ENCODE results near the gene HDAC11. TPM values are rescaled to one million over a fixed set of nuclear protein-coding genes. Genes with fewer than 3 reads are reported as not detected.

Gene HDAC11
- total and polyA plus RNA-seq, 10 of the 15 experiments (the other 5 are each of a cell fraction or from before 2014, with no cell fraction given) = 0.04 to 0.76 (median 0.22) TPM; not detected in 1

GRCh38 chr3:13495921-13496723, 16.0 kb downstream of the HDAC11 start:
- Histone ChIP-seq H3K27ac (ENCODE audit: control insufficient read depth, insufficient read depth) (no peak overlapping the region), H3K27me3 (replicated peaks in 1 of 2; ENCODE audit: control insufficient read depth in 2 of 2, insufficient read depth in 2 of 2, low read length in 1 of 2) (no peaks in the 10 kb centered on the region; a peak in 1 of 4 replicates), H4K20me1 (ENCODE audit: control insufficient read depth, insufficient read depth) (no peaks in the 10 kb centered on the region), H3K4me1 (ENCODE audit: control insufficient read depth, insufficient read depth, low read length) (peaks cover 11% of the 10 kb centered on the region), H3K4me2 (ENCODE audit: control insufficient read depth, insufficient read depth) (no peak overlapping the region), H3K9ac (ENCODE audit: control insufficient read depth, insufficient read depth, low read length) (no peak overlapping the region), H3K4me3 (no peak overlapping the region), H3K36me3 (ENCODE audit: control insufficient read depth in 2 of 2, insufficient read depth in 2 of 2, low read length in 1 of 2) (no peaks in the 10 kb centered on the region), H3K9me3 (replicated peaks; ENCODE audit: control insufficient read depth, insufficient read depth, low read length) (no peaks in the 10 kb centered on the region), H2AFZ (ENCODE audit: control insufficient read depth, low read depth, low read length) (no peak overlapping the region), H3K79me2 (ENCODE audit: control insufficient read depth, insufficient read depth, low read length) (no peaks in the 10 kb centered on the region)
- peak; percentile 17 for DNase-seq (ENCODE audit: low read depth, low spot score)
- FAIRE-seq = peak; percentile 86
- ChIA-PET CTCF (interaction anchor here (0.6 to 8.1 kb wide), 16 partner anchors 12 to 1317 kb away, joined by 3 to 231 read pairs (median 3); partner anchors contain the start of gene HDAC11), POLR2A (interaction anchor here (0.5 to 1.4 kb wide), 2 partner anchors 15 to 157 kb away, joined by 3 to 4 read pairs; no protein-coding TSS in a partner anchor), SMC1A (ENCODE audit: uncharacterized antibody, unreplicated experiment) (interaction anchor here (0.6 to 3.2 kb wide), 5 partner anchors 16 to 1475 kb away, joined by 3 to 62 read pairs (median 3); no protein-coding TSS in a partner anchor), RAD21 (ENCODE audit: unreplicated experiment) (interaction anchor here (0.6 to 3.2 kb wide), 9 partner anchors 16 to 404 kb away, joined by 3 to 79 read pairs (median 4); partner anchors contain the start of gene HDAC11)
- WGBS (ENCODE audit: insufficient coverage, insufficient replicate concordance, low lambda C conversion rate, missing lambda C conversion rate) = 29% methylated on average over 12 of the region's 12 CpGs
- peak; percentile 90 for ATAC-seq
- TF ChIP-seq CTCF (IDR thresholded peaks at IDR 0.05 in 2 of 3, conservative IDR thresholded peaks at IDR 0.05 in 1 of 3; ENCODE audit: control insufficient read depth in 2 of 3, extremely low read depth in 1 of 3, insufficient read depth in 1 of 3, low read depth in 3 of 3, low read length in 3 of 3) (peak; percentile 96 to 98 (median 97); a peak in 5 of 6 replicates), SMC3 (IDR thresholded peaks at IDR 0.05; ENCODE audit: borderline replicate concordance, low read length) (peak; percentile 92), E4F1 (IDR thresholded peaks at IDR 0.05; ENCODE audit: borderline replicate concordance, partially characterized antibody) (no peak), YY1 (IDR thresholded peaks at IDR 0.05; ENCODE audit: low read depth, low read length) (0 out of 2 replicates have a peak, but pooled peaks have one; percentile 42), CBFB (IDR thresholded peaks at IDR 0.05; ENCODE audit: low read depth) (no peak), RELB (IDR thresholded peaks at IDR 0.05; ENCODE audit: low read depth) (no peak), SMARCA5 (IDR thresholded peaks at IDR 0.05) (0 out of 2 replicates have a peak, but pooled peaks have one; percentile 24), POU2F2 (IDR thresholded peaks at IDR 0.05; ENCODE audit: borderline replicate concordance, low read depth, low read length) (peak; percentile 31; the same call in 1 of the 3 replicates), CHD4 (IDR thresholded peaks at IDR 0.05) (no peak), RAD21 (IDR thresholded peaks at IDR 0.05; ENCODE audit: insufficient read depth, low read depth, low read length) (peak; percentile 94), SREBF2 (IDR thresholded peaks at IDR 0.05; ENCODE audit: low read length) (no peak), FOS (IDR thresholded peaks at IDR 0.05; ENCODE audit: borderline replicate concordance, extremely low read depth, insufficient read length) (no peak)
- intact Hi-C loops (cut with micrococcal nuclease; ENCODE audit: unreplicated experiment) (loop anchor here (1.0 to 10.0 kb wide), 2 partner anchors 152 to 389 kb away; partner anchors contain the start of gene WNT7A), in situ Hi-C loops (cut with MboI) (loop anchor here (5.0 kb wide), 1 partner anchor 151 kb away; no protein-coding TSS in a partner anchor)
- no TSS peak for BruUV-seq (replicated peaks)
